ENCODE measurements around the gene CDKL5.

Gene CDKL5

GRCh38 chrX:18654875-18655836 is 229.7 kb downstream of the CDKL5 start:
- DNase-seq: no peak

GRCh38 chrX:18661273-18661672 is 235.9 kb downstream of the CDKL5 start:
- no peak for DNase-seq

GRCh38 chrX:18664947-18665346 is 239.5 kb downstream of the CDKL5 start:
- DNase-seq: no peak

- no peak for DNase-seq
Observed at GRCh38 chrX:18666614-18667013, 241.2 kb downstream of the CDKL5 start.

GRCh38 chrX:18668071-18668835 is 242.8 kb downstream of the CDKL5 start:
- DNase-seq: no peak

GRCh38 chrX:18672008-18672407 is 246.6 kb downstream of the CDKL5 start, which contains the start of gene RS1:
Gene RS1 (minus strand): TSS chrX:18672108. CDS start chrX:18672068, 40 bp downstream.
- DNase-seq: no peak

GRCh38 chrX:18674417-18674787 is 249.0 kb downstream of the CDKL5 start:
- DNase-seq: no peak

GRCh38 chrX:18674788-18675735 is 249.7 kb downstream of the CDKL5 start:
- peak; percentile 35 for DNase-seq

- no peak for DNase-seq
Observed at GRCh38 chrX:18676050-18676449, 250.6 kb downstream of the CDKL5 start.

- no peak for DNase-seq
Observed at GRCh38 chrX:18676470-18676869, 251.1 kb downstream of the CDKL5 start.

- DNase-seq: no peak
Observed at GRCh38 chrX:18677161-18677869, 251.9 kb downstream of the CDKL5 start.

- DNase-seq: no peak
Observed at GRCh38 chrX:18681996-18682395, 256.6 kb downstream of the CDKL5 start.

- no peak for DNase-seq
Observed at GRCh38 chrX:18682979-18683387, 257.6 kb downstream of the CDKL5 start.

GRCh38 chrX:18687856-18688495 is 262.6 kb downstream of the CDKL5 start:
- no peak for DNase-seq

GRCh38 chrX:18691431-18691830 is 266.0 kb downstream of the CDKL5 start:
- no peak for DNase-seq

GRCh38 chrX:18692541-18692940 is 267.1 kb downstream of the CDKL5 start:
- no peak for DNase-seq

- DNase-seq: no peak
Observed at GRCh38 chrX:18696653-18697052, 271.2 kb downstream of the CDKL5 start.

GRCh38 chrX:18698737-18699650 is 273.6 kb downstream of the CDKL5 start:
- DNase-seq: no peak

- no peak for DNase-seq
Observed at GRCh38 chrX:18701621-18702361, 276.4 kb downstream of the CDKL5 start.

Measured in KG1 (cell line).